ENCODE data around the gene TENT4A.

- no peak for TF ChIP-seq MXI1 (IDR thresholded peaks at IDR 0.05; ENCODE audit: borderline replicate concordance, low read depth, low read length)
- TF ChIP-seq, protein P1, sequence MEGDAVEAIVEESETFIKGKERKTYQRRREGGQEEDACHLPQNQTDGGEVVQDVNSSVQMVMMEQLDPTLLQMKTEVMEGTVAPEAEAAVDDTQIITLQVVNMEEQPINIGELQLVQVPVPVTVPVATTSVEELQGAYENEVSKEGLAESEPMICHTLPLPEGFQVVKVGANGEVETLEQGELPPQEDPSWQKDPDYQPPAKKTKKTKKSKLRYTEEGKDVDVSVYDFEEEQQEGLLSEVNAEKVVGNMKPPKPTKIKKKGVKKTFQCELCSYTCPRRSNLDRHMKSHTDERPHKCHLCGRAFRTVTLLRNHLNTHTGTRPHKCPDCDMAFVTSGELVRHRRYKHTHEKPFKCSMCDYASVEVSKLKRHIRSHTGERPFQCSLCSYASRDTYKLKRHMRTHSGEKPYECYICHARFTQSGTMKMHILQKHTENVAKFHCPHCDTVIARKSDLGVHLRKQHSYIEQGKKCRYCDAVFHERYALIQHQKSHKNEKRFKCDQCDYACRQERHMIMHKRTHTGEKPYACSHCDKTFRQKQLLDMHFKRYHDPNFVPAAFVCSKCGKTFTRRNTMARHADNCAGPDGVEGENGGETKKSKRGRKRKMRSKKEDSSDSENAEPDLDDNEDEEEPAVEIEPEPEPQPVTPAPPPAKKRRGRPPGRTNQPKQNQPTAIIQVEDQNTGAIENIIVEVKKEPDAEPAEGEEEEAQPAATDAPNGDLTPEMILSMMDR (conservative IDR thresholded peaks at IDR 0.05; ENCODE audit: low read depth, low read length) = no peak
Measured at GRCh38 chr5:6747103-6747502, 33.9 kb downstream of the TENT4A start.
